Effector memory CD4-positive, alpha-beta T cell (primary cell): ENCODE results near the gene ZMYND8.
A peak's percentile ranks its signal among the peaks of the same experiment; 100 is the strongest.
"Not testable (repeated sequence)": the region's sequence is repeated elsewhere in the genome, so short reads cannot be mapped to it uniquely, and the experiment has no call there.

Experiments used
- DNase-seq, 3 donors: peaks; one replicate each; pipeline ENCODE4 v3.0.0-alpha.2; 2020
- H3K27ac ChIP-seq: 2 replicates; pipeline ENCODE4 v1.7.0; 2013; ENCODE audit warnings: mild to moderate bottlenecking, low read length, moderate library complexity; ENCODE audit not compliant: insufficient read depth, poor library complexity, severe bottlenecking
- H3K27me3 ChIP-seq: replicated peaks from 2 replicates; pipeline ENCODE4 v1.7.0; 2013; ENCODE audit warnings: mild to moderate bottlenecking, low read length; ENCODE audit not compliant: insufficient read depth, control insufficient read depth, poor library complexity, severe bottlenecking
- H3K36me3 ChIP-seq: 2 replicates; pipeline ENCODE4 v1.7.0; 2013; ENCODE audit warnings: mild to moderate bottlenecking, low read length, moderate library complexity; ENCODE audit not compliant: control insufficient read depth, insufficient read depth
- H3K4me1 ChIP-seq: 2 replicates; pipeline ENCODE4 v1.7.0; 2013; ENCODE audit warnings: low read length, mild to moderate bottlenecking; ENCODE audit not compliant: control insufficient read depth, insufficient read depth, poor library complexity, severe bottlenecking
- H3K4me3 ChIP-seq: 2 replicates; pipeline ENCODE4 v1.7.0; 2013; ENCODE audit warnings: low read length, low read depth, mild to moderate bottlenecking; ENCODE audit not compliant: insufficient read depth, poor library complexity, severe bottlenecking
- H3K9me3 ChIP-seq: 2 replicates; pipeline ENCODE4 v1.7.0; 2013; ENCODE audit warnings: mild to moderate bottlenecking, low read length, moderate library complexity; ENCODE audit not compliant: control insufficient read depth

ZMYND8 gene

GRCh38 chr20:47287609-47288144, 68.8 kb downstream of the ZMYND8 start:
- Histone ChIP-seq H3K27ac (no peak overlapping the region), H3K4me1 (no peaks in the 10 kb centered on the region), H3K9me3 (no peaks in the 10 kb centered on the region), H3K27me3 (no peaks in the 10 kb centered on the region), H3K36me3 (peaks cover 57% of the 10 kb centered on the region), H3K4me3 (no peak overlapping the region)
- no peak for DNase-seq

GRCh38 chr20:47286681-47287080, 69.8 kb downstream of the ZMYND8 start:
- Histone ChIP-seq H3K27ac (no peak overlapping the region), H3K27me3 (no peaks in the 10 kb centered on the region), H3K9me3 (no peaks in the 10 kb centered on the region), H3K4me1 (no peaks in the 10 kb centered on the region), H3K36me3 (peaks cover 57% of the 10 kb centered on the region), H3K4me3 (no peak overlapping the region)
- no peak for DNase-seq

- Histone ChIP-seq H3K27ac (no peak overlapping the region), H3K4me1 (no peaks in the 10 kb centered on the region), H3K4me3 (no peak overlapping the region), H3K27me3 (no peaks in the 10 kb centered on the region), H3K9me3 (no peaks in the 10 kb centered on the region), H3K36me3 (peaks cover 60% of the 10 kb centered on the region)
- no peak for DNase-seq
Observed at GRCh38 chr20:47285189-47285588, 71.3 kb downstream of the ZMYND8 start.

GRCh38 chr20:47284373-47284772, 72.1 kb downstream of the ZMYND8 start:
- Histone ChIP-seq H3K27me3 (no peaks in the 10 kb centered on the region), H3K4me1 (no peaks in the 10 kb centered on the region), H3K27ac (no peak overlapping the region), H3K36me3 (peaks cover 52% of the 10 kb centered on the region), H3K9me3 (no peaks in the 10 kb centered on the region), H3K4me3 (no peak overlapping the region)
- DNase-seq: no peak

- H3K4me3 ChIP-seq: no peak overlapping the region
- no peak overlapping the region for H3K27ac ChIP-seq
- no peak for DNase-seq
- H3K4me1 ChIP-seq: no peaks in the 10 kb centered on the region
- H3K27me3 ChIP-seq: no peaks in the 10 kb centered on the region
- H3K36me3 ChIP-seq: peaks cover 59% of the 10 kb centered on the region
- no peaks in the 10 kb centered on the region for H3K9me3 ChIP-seq
Observed at GRCh38 chr20:47283411-47283810, 73.1 kb downstream of the ZMYND8 start.

- no peaks in the 10 kb centered on the region for H3K4me1 ChIP-seq
- no peak overlapping the region for H3K27ac ChIP-seq
- no peaks in the 10 kb centered on the region for H3K27me3 ChIP-seq
- H3K4me3 ChIP-seq: no peak overlapping the region
- H3K36me3 ChIP-seq: peaks cover 58% of the 10 kb centered on the region
- DNase-seq: no peak
- no peaks in the 10 kb centered on the region for H3K9me3 ChIP-seq
Observed at GRCh38 chr20:47282864-47283263, 73.6 kb downstream of the ZMYND8 start.

- H3K36me3 ChIP-seq: peaks cover 43% of the 10 kb centered on the region
- H3K27ac ChIP-seq: no peak overlapping the region
- H3K4me1 ChIP-seq: no peaks in the 10 kb centered on the region
- no peak overlapping the region for H3K4me3 ChIP-seq
- DNase-seq: no peak
- H3K9me3 ChIP-seq: no peaks in the 10 kb centered on the region
- no peaks in the 10 kb centered on the region for H3K27me3 ChIP-seq
Observed at GRCh38 chr20:47281376-47281775, 75.1 kb downstream of the ZMYND8 start.

- Histone ChIP-seq H3K36me3 (peaks cover 46% of the 10 kb centered on the region), H3K4me3 (no peak overlapping the region), H3K27ac (peak overlapping the region; percentile 31), H3K9me3 (no peaks in the 10 kb centered on the region), H3K4me1 (no peaks in the 10 kb centered on the region), H3K27me3 (no peaks in the 10 kb centered on the region)
- DNase-seq: no peak
Observed at GRCh38 chr20:47280668-47281067, 75.8 kb downstream of the ZMYND8 start.

- Histone ChIP-seq H3K27ac (no peak overlapping the region), H3K4me3 (no peak overlapping the region), H3K4me1 (no peaks in the 10 kb centered on the region), H3K9me3 (no peaks in the 10 kb centered on the region), H3K27me3 (no peaks in the 10 kb centered on the region), H3K36me3 (peaks cover 49% of the 10 kb centered on the region)
- DNase-seq: no peak
Observed at GRCh38 chr20:47280228-47280627, 76.3 kb downstream of the ZMYND8 start.

GRCh38 chr20:47278907-47279348, 77.6 kb downstream of the ZMYND8 start:
- Histone ChIP-seq H3K4me3 (no peak overlapping the region), H3K36me3 (peaks cover 44% of the 10 kb centered on the region), H3K9me3 (no peaks in the 10 kb centered on the region), H3K27me3 (no peaks in the 10 kb centered on the region), H3K27ac (no peak overlapping the region), H3K4me1 (no peaks in the 10 kb centered on the region)
- no peak for DNase-seq

GRCh38 chr20:47277535-47277872, 79.0 kb downstream of the ZMYND8 start:
- peaks cover 34% of the 10 kb centered on the region for H3K36me3 ChIP-seq
- not testable (repeated sequence) for H3K4me3 ChIP-seq, H3K27ac ChIP-seq, H3K9me3 ChIP-seq, H3K27me3 ChIP-seq, H3K4me1 ChIP-seq, DNase-seq
